ENCODE results near the gene OXA1L.

GRCh38 chr14:22797017-22797917 lies 30.8 kb downstream of the OXA1L start:
- no peak for TF ChIP-seq CTCF (IDR thresholded peaks at IDR 0.05; ENCODE audit: insufficient read depth, low read length)
- no peak for TF ChIP-seq REST (IDR thresholded peaks at IDR 0.05; ENCODE audit: insufficient replicate concordance, low read depth)
- no peak for TF ChIP-seq POLR2AphosphoS5 (IDR thresholded peaks at IDR 0.05; ENCODE audit: low read depth)
- no peak for TF ChIP-seq SPI1 (IDR thresholded peaks at IDR 0.05; ENCODE audit: borderline replicate concordance, low read depth)
